Ovary (tissue), 3 donors: Measurements from ENCODE around the gene TRAPPC1.

ENCODE experiments used
- CTCF ChIP-seq, 3 donors: fragments of 450-650 bp in 2 of 3; fragments of 200-600 bp in 1 of 3; IDR thresholded peaks; one replicate each; pipeline versions ENCODE4 v1.5.1 to v1.8.0; 2016 to 2022; ENCODE audit warnings: antibody characterized with exemption in 3 of 3, mild to moderate bottlenecking in 1 of 3
- EP300 ChIP-seq: sonication (generic); formaldehyde crosslinking; IDR thresholded peaks from one replicate; pipeline ENCODE4 v1.6.1; 2017; ENCODE audit warnings: antibody characterized with exemption
- donor health status: DM: no; HTN: no; CAD: no.

GRCh38 chr17:7885367-7886226 lies 46.1 kb downstream of the TRAPPC1 start:
- TF ChIP-seq EP300 (no peak), CTCF (IDR thresholded peaks at IDR 0.05) (no peak)
